Measurements from ENCODE around the gene CAMTA1. TPM values are rescaled to one million over a fixed set of nuclear protein-coding genes. Genes with fewer than 3 reads are reported as not detected.

The CAMTA1 gene
- total and polyA plus RNA-seq, 3 experiments from 2014 or later: 60.2 to 79.0 (median 61.7) TPM

GRCh38 chr1:7373251-7373650, 588.0 kb downstream of the CAMTA1 start:
- Histone ChIP-seq H3K27me3 (ENCODE audit: insufficient read depth, low read length, poor library complexity, severe bottlenecking) (no peaks in the 10 kb centered on the region), H3K27ac (ENCODE audit: low read depth, low read length) (no peak overlapping the region), H3K9me3 (ENCODE audit: low read length) (no peaks in the 10 kb centered on the region), H3K4me1 (ENCODE audit: insufficient read depth, low read length) (no peaks in the 10 kb centered on the region), H3K36me3 (ENCODE audit: insufficient read depth, low read length) (no peaks in the 10 kb centered on the region), H3K4me3 (ENCODE audit: low read length) (no peak overlapping the region)
- Mint-ChIP-seq H3K27ac (no peak overlapping the region), H3K27me3 (peaks cover 0 to 10% of the 10 kb centered on the region in 2 donors), H3K36me3 (no peaks in the 10 kb centered on the region), H3K4me3 (no peak overlapping the region), H3K4me1 (no peaks in the 10 kb centered on the region), H3K9me3 (no peaks in the 10 kb centered on the region)
- ChIA-PET POLR2A (no interaction called here), CTCF (no interaction called here)
- no peak for DNase-seq

GRCh38 chr1:7373876-7374562, 588.8 kb downstream of the CAMTA1 start:
- ChIA-PET POLR2A (no interaction called here), CTCF (no interaction called here)
- no peaks in the 10 kb centered on the region for H3K27me3 ChIP-seq (ENCODE audit: insufficient read depth, low read length, poor library complexity, severe bottlenecking)
- no peaks in the 10 kb centered on the region for H3K36me3 ChIP-seq (ENCODE audit: insufficient read depth, low read length)
- Mint-ChIP-seq H3K27me3 (peaks cover 0 to 13% of the 10 kb centered on the region in 2 donors), H3K4me1 (no peaks in the 10 kb centered on the region), H3K4me3 (no peak overlapping the region), H3K27ac (no peak overlapping the region), H3K9me3 (no peaks in the 10 kb centered on the region), H3K36me3 (no peaks in the 10 kb centered on the region)
- H3K27ac ChIP-seq (ENCODE audit: low read depth, low read length): no peak overlapping the region
- no peaks in the 10 kb centered on the region for H3K9me3 ChIP-seq (ENCODE audit: low read length)
- DNase-seq: no peak
- H3K4me1 ChIP-seq (ENCODE audit: insufficient read depth, low read length): no peaks in the 10 kb centered on the region
- H3K4me3 ChIP-seq (ENCODE audit: low read length): no peak overlapping the region

- H3K4me3 Mint-ChIP-seq: no peak overlapping the region
- Histone ChIP-seq H3K27ac (ENCODE audit: low read depth, low read length) (no peak overlapping the region), H3K27me3 (ENCODE audit: insufficient read depth, low read length, poor library complexity, severe bottlenecking) (no peaks in the 10 kb centered on the region), H3K4me1 (ENCODE audit: insufficient read depth, low read length) (no peaks in the 10 kb centered on the region), H3K36me3 (ENCODE audit: insufficient read depth, low read length) (no peaks in the 10 kb centered on the region), H3K4me3 (ENCODE audit: low read length) (no peak overlapping the region), H3K9me3 (ENCODE audit: low read length) (no peaks in the 10 kb centered on the region)
- H3K9me3 Mint-ChIP-seq: peaks cover 0 to under 1% (median 0%) of the 10 kb centered on the region in 5 donors
- CTCF ChIA-PET: no interaction called here
- no peaks in the 10 kb centered on the region for H3K4me1 Mint-ChIP-seq
- POLR2A ChIA-PET: no interaction called here
- H3K27me3 Mint-ChIP-seq: peaks cover 3 to 16% of the 10 kb centered on the region in 2 donors
- DNase-seq: no peak
- H3K27ac Mint-ChIP-seq: no peak overlapping the region
- no peaks in the 10 kb centered on the region for H3K36me3 Mint-ChIP-seq
These were observed 589.4 kb downstream of the CAMTA1 start for GRCh38 chr1:7374563-7375160.

GRCh38 chr1:7375329-7375728, 590.1 kb downstream of the CAMTA1 start:
- ChIA-PET CTCF (no interaction called here), POLR2A (no interaction called here)
- Mint-ChIP-seq H3K4me3 (no peak overlapping the region), H3K9me3 (peaks cover 0 to 2% (median 0%) of the 10 kb centered on the region in 5 donors), H3K36me3 (no peaks in the 10 kb centered on the region), H3K27me3 (peaks cover 3 to 16% of the 10 kb centered on the region in 2 donors), H3K4me1 (no peaks in the 10 kb centered on the region), H3K27ac (no peak overlapping the region)
- Histone ChIP-seq H3K27ac (ENCODE audit: low read depth, low read length) (no peak overlapping the region), H3K4me1 (ENCODE audit: insufficient read depth, low read length) (no peaks in the 10 kb centered on the region), H3K27me3 (ENCODE audit: insufficient read depth, low read length, poor library complexity, severe bottlenecking) (no peaks in the 10 kb centered on the region), H3K4me3 (ENCODE audit: low read length) (no peak overlapping the region), H3K36me3 (ENCODE audit: insufficient read depth, low read length) (no peaks in the 10 kb centered on the region), H3K9me3 (ENCODE audit: low read length) (no peaks in the 10 kb centered on the region)
- no peak for DNase-seq

- Histone ChIP-seq H3K27me3 (ENCODE audit: insufficient read depth, low read length, poor library complexity, severe bottlenecking) (no peaks in the 10 kb centered on the region), H3K36me3 (ENCODE audit: insufficient read depth, low read length) (no peaks in the 10 kb centered on the region), H3K4me1 (ENCODE audit: insufficient read depth, low read length) (no peaks in the 10 kb centered on the region), H3K9me3 (ENCODE audit: low read length) (no peaks in the 10 kb centered on the region), H3K4me3 (ENCODE audit: low read length) (no peak overlapping the region), H3K27ac (ENCODE audit: low read depth, low read length) (no peak overlapping the region)
- no peaks in the 10 kb centered on the region for H3K36me3 Mint-ChIP-seq
- DNase-seq: no peak
- peaks cover 0 to 5% (median 0%) of the 10 kb centered on the region in 5 donors for H3K9me3 Mint-ChIP-seq
- no peak overlapping the region for H3K4me3 Mint-ChIP-seq
- POLR2A ChIA-PET: no interaction called here
- no peaks in the 10 kb centered on the region for H3K4me1 Mint-ChIP-seq
- CTCF ChIA-PET: no interaction called here
- no peak overlapping the region for H3K27ac Mint-ChIP-seq
- peaks cover 3 to 16% of the 10 kb centered on the region in 2 donors for H3K27me3 Mint-ChIP-seq
These were observed 590.8 kb downstream of the CAMTA1 start for GRCh38 chr1:7375781-7376660.

GRCh38 chr1:7376676-7377075, 591.4 kb downstream of the CAMTA1 start:
- H3K4me3 Mint-ChIP-seq: no peak overlapping the region
- no peaks in the 10 kb centered on the region for H3K36me3 Mint-ChIP-seq
- no peak overlapping the region for H3K27ac ChIP-seq (ENCODE audit: low read depth, low read length)
- DNase-seq: no peak
- ChIA-PET CTCF (no interaction called here), POLR2A (no interaction called here)
- no peak overlapping the region for H3K4me3 ChIP-seq (ENCODE audit: low read length)
- no peaks in the 10 kb centered on the region for H3K4me1 ChIP-seq (ENCODE audit: insufficient read depth, low read length)
- H3K36me3 ChIP-seq (ENCODE audit: insufficient read depth, low read length): no peaks in the 10 kb centered on the region
- H3K27ac Mint-ChIP-seq: no peak overlapping the region
- H3K9me3 ChIP-seq (ENCODE audit: low read length): no peaks in the 10 kb centered on the region
- H3K9me3 Mint-ChIP-seq: peaks cover 0 to 5% (median 0%) of the 10 kb centered on the region in 5 donors
- H3K27me3 Mint-ChIP-seq: peaks cover 3 to 16% of the 10 kb centered on the region in 2 donors
- no peaks in the 10 kb centered on the region for H3K27me3 ChIP-seq (ENCODE audit: insufficient read depth, low read length, poor library complexity, severe bottlenecking)
- no peaks in the 10 kb centered on the region for H3K4me1 Mint-ChIP-seq

- ChIA-PET CTCF (no interaction called here), POLR2A (no interaction called here)
- H3K27ac ChIP-seq (ENCODE audit: low read depth, low read length): no peak overlapping the region
- no peak overlapping the region for H3K4me3 Mint-ChIP-seq
- H3K27me3 ChIP-seq (ENCODE audit: insufficient read depth, low read length, poor library complexity, severe bottlenecking): no peaks in the 10 kb centered on the region
- H3K4me1 Mint-ChIP-seq: no peaks in the 10 kb centered on the region
- no peaks in the 10 kb centered on the region for H3K4me1 ChIP-seq (ENCODE audit: insufficient read depth, low read length)
- H3K27me3 Mint-ChIP-seq: peaks cover 5 to 16% of the 10 kb centered on the region in 2 donors
- H3K27ac Mint-ChIP-seq: peak overlapping the region in 1 of 8 donors; percentile 67
- H3K36me3 Mint-ChIP-seq: no peaks in the 10 kb centered on the region
- no peaks in the 10 kb centered on the region for H3K36me3 ChIP-seq (ENCODE audit: insufficient read depth, low read length)
- H3K9me3 Mint-ChIP-seq: peaks cover 0 to 8% (median 6%) of the 10 kb centered on the region in 5 donors
- no peak overlapping the region for H3K4me3 ChIP-seq (ENCODE audit: low read length)
- DNase-seq: no peak
- no peaks in the 10 kb centered on the region for H3K9me3 ChIP-seq (ENCODE audit: low read length)
These were observed 593.3 kb downstream of the CAMTA1 start for GRCh38 chr1:7378346-7379130.

All from CD8-positive, alpha-beta memory T cell (primary cell).